ENCODE data around the gene AMER2.

The AMER2 gene

DNA sequence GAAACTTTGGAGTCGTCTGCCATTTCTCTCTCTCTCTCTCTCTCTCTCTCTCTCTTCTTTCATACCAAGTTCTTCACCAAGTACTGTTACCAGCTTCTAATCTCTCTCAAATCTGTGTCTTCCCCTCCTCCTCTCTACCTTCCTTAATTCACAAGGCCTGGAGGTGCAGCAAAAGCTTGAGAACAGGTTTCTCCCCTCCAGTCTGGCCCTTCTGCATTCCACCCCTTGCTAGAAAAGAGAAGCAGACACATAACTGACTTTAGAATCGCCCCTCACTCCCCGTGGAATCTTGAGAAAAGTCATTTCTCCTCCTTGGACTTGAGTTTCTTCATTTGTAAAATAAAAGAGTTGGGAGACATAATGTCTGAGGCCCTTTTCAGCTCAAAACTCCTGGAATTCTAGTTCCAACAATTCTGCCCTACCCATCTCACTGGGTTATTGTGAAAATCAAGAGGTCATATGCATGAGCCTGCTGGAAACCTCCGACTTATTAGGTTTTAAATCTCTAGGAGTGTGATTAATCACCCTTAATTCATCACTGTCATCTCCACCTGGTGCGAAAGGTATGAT, 20.4 kb downstream of the AMER2 start:
- no peak for DNase-seq (ENCODE audit: low spot score)

DNA sequence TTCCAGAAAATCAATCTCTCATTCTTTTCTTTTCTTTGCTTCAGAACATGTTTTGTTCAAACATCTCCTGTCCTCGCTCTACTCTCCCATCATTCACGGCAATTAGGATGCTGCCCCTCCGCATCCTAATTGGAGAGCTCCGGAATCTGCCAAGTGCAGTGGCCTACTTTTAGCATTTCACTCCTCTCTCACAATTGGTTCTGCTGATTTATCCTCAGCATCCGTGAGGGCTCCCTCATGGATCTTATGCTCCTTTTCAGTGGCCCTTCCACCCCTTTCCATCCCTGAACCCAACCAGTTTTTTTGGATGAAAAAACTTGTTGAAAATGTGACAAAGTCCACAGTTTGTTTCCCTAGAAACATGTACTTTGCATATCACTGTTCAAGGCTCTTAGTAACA, 22.4 kb downstream of the AMER2 start:
- DNase-seq (ENCODE audit: low spot score), result no peak

DNA sequence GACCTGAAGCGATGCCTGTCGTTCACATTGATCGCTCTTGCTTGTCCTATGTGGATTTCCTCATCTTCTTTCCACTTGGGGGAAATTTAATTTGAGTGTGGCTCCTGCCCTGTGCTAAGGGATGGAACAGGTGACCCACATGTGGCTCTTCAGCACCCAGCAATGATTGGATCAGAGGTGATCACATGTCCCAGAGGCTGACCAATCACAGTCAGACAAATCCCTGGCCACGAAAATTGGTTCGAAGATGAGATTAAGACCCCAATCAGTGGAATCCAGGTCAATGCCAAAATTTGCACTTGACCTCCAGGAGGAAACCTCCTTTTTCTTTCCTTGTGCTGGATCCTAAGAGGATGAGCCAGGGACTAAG, 23.7 kb downstream of the AMER2 start:
- DNase-seq (ENCODE audit: low spot score), result no peak

DNA sequence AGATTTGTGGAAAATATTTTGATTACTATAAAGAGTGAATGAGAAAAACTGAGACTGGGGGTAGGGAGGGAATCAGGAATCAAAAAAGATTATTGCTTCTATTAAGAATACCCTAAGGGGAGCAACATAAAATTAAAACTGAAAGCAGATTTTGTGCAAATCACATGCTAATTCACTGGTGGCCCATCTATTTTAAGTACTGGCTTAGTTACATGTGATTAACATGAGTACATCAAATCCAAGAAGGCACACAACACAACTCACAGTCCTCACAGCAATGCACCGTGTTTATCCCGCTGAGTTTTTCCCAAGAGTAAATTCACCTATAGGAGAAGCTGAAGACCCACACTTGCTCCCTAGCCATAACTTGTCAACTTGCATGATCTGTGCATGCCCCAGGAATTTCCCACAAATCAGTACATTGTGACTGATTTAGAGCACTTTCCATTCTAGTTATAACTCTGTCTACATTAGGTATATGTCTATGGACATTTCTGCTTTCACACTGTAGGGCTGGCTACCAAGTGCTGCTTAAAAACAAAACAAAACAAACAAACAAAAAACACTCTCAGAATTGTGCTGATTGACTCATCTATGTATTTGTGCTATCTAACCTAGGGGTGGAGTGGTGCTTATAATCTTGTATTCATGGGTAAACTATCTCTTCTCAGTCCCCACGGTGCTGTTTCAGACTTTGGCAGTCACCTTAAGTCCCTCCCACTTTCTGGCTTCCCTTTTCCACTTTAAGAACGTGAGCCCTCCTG, 24.3 kb downstream of the AMER2 start:
- DNase-seq (ENCODE audit: low spot score), result no peak

DNA sequence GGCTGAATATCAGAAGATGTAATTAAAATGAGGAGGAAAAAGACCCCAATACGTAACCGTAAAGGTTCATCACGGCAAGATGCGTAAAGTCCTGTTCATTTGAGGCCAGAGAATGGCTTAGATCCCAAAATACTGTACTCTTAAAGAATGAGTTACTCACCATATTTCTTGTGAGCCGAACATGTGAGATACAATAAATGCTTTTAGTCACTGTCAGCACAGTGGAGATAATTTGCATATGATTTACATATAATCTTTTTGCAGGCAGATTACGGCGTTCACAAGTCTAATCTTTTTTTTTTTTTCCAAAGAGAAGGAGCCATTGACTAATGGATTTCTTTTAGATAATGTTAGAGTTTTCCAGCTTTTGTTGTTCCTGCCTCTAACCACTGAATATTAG, 28.4 kb downstream of the AMER2 start:
- DNase-seq (ENCODE audit: low spot score), result no peak

DNA sequence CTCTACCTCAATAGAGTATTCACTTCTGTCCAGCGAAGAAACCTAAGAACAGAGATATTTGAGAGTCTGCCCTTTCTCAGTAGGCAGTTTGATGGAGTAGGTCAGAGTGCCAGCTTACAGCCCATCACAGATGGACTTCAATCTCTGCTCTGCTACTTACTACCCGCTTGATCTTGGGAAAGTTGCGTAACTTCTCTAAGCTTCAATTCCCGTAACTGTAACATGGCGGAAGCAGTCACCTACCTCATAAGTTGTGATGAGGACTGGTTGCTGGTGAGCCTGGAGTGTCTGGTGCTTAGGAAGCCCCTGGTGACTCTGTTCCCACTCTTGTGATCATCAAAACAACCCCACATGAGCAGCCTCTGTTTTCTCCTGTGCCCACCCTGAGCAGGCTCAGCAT, 31.0 kb downstream of the AMER2 start:
- no peak for DNase-seq (ENCODE audit: low spot score)

DNA sequence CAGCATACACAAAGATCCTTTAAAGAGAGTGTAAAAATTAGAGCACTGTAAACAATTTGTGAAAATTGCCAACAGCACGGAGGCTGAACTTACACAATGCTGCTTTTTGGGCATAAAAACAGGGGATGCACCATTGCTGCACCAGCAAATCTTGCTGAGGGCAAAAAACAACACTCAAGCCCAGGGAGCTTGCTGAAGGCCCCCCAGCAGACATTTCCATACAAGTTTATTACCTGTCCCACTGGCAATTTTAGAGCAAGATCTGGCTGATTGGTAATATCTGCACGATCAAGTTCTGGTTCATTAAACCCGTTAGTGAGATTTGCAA, 34.3 kb downstream of the AMER2 start:
- no peak for DNase-seq (ENCODE audit: low spot score)

DNA sequence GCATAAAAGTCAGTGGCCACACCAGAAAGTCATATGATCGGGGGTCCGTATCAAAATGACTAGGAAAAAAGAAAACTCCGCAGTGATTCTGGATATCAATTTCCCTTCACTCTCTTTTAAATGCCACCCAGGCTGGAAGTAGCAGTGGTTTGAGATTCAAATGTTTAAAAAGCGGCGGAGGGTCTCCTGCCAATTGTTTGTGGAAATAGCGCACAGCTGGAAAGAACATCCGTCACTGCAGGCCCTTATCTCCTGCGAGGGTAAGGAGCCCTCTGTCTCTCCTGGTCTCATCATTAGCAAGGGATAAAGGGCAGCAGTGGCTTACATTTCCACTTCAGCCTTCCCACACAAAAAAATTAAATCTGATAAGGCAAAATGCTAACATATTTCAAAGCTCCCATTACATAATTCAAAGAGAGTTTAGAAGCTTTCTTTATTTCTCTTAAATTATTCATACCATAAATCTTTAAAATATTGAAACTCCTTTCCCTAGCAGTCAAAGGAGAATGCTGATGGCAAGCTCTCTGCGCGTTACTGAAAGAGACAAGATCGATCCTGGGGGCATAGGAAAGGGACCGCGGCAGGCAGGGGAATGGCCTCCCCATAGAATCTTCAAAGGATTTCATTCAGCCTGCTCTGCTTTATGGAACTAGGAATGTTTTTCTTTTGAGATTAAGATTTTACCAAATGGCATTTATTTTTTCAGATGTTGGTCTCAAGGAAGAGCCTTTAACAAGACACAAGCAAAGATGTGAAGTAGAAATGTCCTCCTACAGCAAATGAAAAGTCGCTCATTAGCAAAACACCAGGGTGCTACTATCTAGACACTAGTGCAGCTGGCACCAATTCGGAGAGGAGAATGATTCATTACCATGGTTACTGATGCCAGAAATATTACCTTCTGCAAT, 35.0 kb downstream of the AMER2 start:
- no peak for DNase-seq (ENCODE audit: low spot score)

DNA sequence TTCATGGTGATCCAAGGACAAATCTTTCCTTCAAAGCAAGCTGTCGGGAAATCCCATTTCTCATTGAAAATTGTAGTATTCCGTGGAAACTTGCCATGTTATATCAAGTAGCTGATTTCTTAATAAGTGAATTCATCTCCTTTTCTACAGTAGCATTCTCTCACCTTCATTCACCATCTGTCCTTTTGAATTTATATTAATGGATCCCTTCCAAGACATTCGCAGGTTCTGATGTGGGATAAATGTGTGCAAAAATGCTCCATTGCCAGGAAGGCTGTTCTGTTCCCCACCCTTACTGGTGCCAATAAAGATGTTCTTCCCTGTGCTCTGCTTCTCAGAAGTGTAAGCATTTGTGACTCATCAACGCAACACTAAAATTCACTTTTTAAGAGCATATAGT, 36.2 kb downstream of the AMER2 start:
- no peak for DNase-seq (ENCODE audit: low spot score)

DNA sequence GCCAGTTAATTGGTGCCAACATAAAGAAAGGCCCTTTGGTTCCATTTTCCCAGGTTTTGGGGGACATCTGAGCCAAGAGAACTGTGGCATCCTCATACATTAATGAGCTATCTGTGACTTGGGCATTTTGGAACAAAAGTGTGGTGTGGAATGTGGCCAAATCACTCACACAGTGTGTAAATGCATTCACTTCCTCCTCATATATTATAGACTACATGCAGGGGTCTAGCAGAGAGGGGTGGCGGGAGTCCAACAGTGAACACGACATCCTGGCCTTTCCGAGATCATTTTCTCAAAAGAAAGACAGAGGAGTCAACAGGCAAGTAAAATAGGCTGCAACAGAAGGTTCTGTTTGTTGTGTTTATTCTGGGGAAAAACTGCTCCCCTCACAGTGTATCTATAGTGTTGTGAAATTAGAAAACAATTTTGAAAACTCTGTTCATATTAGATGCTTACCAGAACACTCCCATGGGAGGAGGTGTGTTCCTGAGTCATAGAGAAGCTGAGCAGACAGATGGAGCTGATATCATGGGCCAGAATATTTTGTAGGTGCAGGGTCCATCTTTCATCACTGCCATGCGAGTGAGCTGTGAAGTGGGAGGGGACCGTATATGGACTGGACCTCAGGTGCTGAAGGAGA, 39.2 kb downstream of the AMER2 start:
- DNase-seq (ENCODE audit: low spot score), result no peak

DNA sequence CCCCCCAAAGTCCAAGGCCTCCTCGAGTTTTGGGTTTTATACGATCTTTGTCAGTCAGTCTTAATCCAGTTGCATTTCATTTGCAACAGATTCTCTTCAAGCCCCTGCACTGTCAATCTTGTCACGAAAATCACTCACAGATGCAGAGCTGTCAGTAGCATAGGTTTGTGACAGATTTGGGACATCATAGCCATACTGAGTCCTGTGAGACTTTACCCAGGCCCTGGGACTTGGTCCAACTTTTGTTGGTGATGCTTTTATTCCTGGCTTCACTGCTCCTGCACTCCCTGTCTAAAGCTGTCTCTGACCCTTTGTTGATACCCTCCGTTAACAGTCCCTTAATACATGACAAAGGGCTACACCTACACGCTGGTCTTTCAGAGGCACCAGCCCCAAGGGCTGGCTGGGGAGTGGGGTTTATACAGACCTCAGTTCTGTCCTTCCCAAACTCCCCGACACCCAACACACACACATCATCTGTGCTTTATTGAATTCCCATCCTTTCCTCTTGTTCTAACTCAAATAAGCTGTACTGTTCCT, 40.1 kb downstream of the AMER2 start:
- no peak for DNase-seq (ENCODE audit: low spot score)

DNA sequence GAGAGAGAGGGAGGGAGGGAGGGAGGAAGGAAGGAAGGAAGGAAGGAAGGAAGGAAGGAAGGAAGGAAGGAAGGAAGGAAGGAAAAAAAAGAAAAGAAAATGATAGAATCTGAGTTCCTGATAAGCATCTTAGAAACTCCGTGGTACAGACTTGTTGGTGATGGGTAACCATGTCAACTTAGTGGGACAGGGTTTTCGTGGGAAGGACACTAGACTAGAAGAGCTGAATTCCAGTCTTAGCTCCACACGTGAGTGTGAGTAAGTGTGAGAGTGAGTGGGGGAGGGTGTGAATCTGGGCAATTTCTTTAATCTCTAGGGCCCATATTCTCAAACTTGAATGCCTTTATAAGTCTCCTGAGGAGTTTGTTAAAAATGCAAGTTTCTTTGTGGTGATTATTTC, 41.1 kb downstream of the AMER2 start:
- no peak for DNase-seq (ENCODE audit: low spot score)

DNA sequence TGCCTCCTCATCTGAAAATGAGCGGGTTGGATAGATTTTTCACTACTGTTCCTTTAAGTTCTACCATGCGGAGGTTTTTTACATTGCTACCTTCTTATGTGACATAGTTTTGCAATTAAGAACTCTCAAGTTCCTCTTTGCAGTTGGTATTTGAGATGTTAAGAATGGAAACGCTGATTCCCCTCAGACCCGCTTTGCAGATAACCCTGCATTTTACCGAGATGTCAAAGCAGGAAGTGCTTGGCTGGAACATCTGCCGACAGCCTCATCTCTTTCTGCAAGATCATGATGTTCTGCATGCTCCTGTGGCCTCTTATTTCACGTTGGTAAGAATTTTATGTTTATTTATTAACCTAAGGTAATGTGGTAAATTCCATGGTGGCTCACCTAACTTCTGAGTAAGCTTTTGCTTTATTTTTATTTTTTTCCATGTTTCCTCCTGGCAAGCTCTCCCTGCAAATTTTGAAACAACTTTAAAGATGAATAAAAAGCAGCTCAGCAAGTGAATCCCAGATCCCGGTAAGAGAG, 53.6 kb downstream of the AMER2 start:
- DNase-seq (ENCODE audit: low spot score), result no peak

DNA sequence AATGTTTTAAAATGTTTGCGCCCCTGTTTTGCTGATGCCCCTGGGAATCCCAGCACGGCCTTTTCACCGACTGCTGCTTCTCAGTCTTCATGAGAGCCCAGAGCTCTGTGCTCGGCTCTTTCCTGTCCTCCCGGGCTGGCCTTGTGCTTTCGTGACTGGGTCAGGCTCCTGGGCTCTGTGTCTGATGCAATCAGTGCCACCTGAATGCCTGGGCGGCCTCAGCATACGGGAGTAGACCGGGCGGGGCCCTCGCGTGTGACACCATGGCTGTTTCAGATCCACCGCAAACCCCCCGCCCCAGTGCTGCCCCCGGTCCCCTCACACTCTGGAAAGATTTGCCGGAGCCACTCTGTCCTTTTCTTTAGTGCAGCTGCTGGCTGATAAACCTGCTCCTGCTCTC, 54.8 kb downstream of the AMER2 start:
- no peak for DNase-seq (ENCODE audit: low spot score)

DNA sequence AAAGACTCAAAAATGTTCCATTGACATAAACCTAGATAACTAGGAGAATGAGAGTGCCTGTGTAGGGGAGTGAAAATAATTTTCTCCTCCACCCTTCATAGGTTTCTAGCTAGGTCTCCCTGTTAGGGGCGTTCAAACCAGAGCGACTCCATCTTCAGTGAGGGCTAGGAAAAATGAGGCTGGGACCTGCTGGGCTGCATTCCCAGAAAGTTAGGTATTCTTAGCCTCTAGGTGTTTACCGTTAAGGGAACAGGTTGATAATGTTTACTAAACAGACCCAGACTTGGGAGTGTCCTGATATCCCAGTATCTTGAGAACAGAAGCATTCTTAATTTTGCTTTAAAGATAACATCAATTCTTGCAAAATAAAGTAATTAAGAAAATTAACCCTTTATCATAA, 56.0 kb downstream of the AMER2 start:
- DNase-seq (ENCODE audit: low spot score), result no peak

DNA sequence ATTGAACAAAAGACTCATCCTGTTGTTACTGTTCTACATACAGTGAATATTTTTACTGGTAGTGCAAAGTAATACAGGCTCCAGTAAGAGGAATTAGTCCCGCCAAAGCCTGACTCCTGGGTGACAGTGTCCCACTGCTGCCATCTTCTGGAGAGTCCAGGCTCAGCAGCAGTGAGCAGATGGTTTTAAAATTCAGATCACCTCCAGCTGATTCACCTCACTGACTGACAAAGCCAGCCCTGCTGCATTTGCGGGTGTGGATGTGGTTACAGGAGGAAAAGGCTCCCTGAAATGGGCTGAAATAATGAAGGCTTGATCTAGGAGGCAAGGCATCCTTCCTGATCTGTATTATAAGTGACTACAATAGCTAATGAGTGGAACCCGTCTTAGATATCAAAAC, 57.9 kb downstream of the AMER2 start:
- DNase-seq (ENCODE audit: low spot score), result peak; percentile 65

DNA sequence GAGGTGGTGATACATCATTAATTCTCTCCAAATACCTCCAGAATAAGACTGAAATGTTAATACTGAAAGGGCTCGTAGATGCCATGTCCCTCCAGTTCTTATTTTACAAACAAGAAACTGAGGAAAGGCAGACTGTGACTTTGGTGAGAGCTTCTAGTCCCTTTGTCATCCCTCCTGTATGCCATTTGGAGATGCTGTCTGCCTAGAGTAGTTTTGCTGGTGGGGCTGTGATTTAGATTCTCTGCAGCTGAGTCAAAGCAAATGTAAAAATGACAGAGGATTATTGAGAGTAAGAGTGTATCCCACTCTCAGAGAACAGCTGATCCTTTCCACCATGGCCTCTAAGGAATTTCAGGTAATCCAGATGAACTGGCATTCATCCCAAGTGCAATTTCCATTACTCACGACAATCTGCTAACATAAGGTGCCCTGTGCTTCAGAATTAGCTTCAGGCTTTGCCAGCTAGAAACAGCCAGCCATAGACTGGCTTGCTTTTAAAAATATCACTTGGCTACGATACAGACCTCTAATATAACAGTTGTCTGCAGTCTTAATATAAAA, 59.3 kb downstream of the AMER2 start:
- DNase-seq (ENCODE audit: low spot score), result no peak

Measured in hepatic stellate cell (primary cell).